HepG2 (cell line): Measurements from ENCODE around the gene PPP2R5C. TPM values are rescaled to one million over a fixed set of nuclear protein-coding genes. Genes with fewer than 3 reads are reported as not detected.
A peak's percentile ranks its signal among the peaks of the same experiment; 100 is the strongest.

Source experiments
- ATRX ChIP-seq: sonication (generic); formaldehyde crosslinking; IDR thresholded peaks from 2 replicates; pipeline ENCODE4 v1.4.0; 2020; ENCODE audit warnings: missing genetic modification reagents, borderline replicate concordance
- HNF4G ChIP-seq, 2 experiments: sonication (generic) in 1 of 2; formaldehyde crosslinking in 1 of 2; IDR thresholded peaks; 2 replicates each; pipeline versions ENCODE4 v1.4.0 to v1.6.1; 2011 to 2020; ENCODE audit warnings: borderline replicate concordance in 2 of 2, low read depth in 2 of 2, mild to moderate bottlenecking in 2 of 2, low read length in 1 of 2, missing genetic modification reagents in 1 of 2, moderate library complexity in 1 of 2
- NAIF1 ChIP-seq: sonication (generic); formaldehyde crosslinking; IDR thresholded peaks from 2 replicates; pipeline ENCODE4 v1.5.0; 2020; ENCODE audit warnings: mild to moderate bottlenecking, missing genetic modification reagents, borderline replicate concordance
- NBN ChIP-seq: fragments of 450-650 bp; conservative IDR thresholded peaks from 2 replicates; pipeline ENCODE4 v1.6.1; 2017
- PLSCR1 ChIP-seq: sonication (generic); formaldehyde crosslinking; IDR thresholded peaks from 2 replicates; pipeline ENCODE4 v1.5.0; 2020; ENCODE audit warnings: missing genetic modification reagents, mild to moderate bottlenecking, borderline replicate concordance
- XBP1 ChIP-seq: sonication (generic); formaldehyde crosslinking; IDR thresholded peaks from 2 replicates; pipeline ENCODE4 v1.5.0; 2020; ENCODE audit warnings: missing genetic modification reagents
- ZNF3 ChIP-seq: IDR thresholded peaks from 2 replicates; pipeline ENCODE4 v1.7.0; 2017; ENCODE audit warnings: inconsistent platforms
- ZNF512 ChIP-seq: sonication (generic); formaldehyde crosslinking; IDR thresholded peaks from 2 replicates; pipeline ENCODE4 v1.4.0; 2020; ENCODE audit warnings: mild to moderate bottlenecking, missing genetic modification reagents
- ZNF569 ChIP-seq: sonication (generic); formaldehyde crosslinking; IDR thresholded peaks from 2 replicates; pipeline ENCODE4 v1.5.0; 2020; ENCODE audit warnings: mild to moderate bottlenecking, missing genetic modification reagents, moderate library complexity, borderline replicate concordance
- polyA plus RNA-seq, 8 experiments: library from polyadenylated mRNA; depleted of rRNA in 3 of 8; stranded (reverse) in 7 of 8; unstranded in 1 of 8; fragments of >200 nt; fragmentation: Illumina TruSeq in 4 of 8; extraction: Trizol in 4 of 8; gene quantifications; 2 replicates each; pipeline versions ENCODE4 v1.2.1 to v1.2.3, GENCODE V29; 2011 to 2016; ENCODE audit warnings: low read depth in 4 of 8, missing spikeins in 1 of 8, mixed read lengths in 1 of 8; ENCODE audit not compliant: insufficient read depth in 1 of 8
- total RNA-seq, 5 experiments: library from RNA; depleted of rRNA; stranded (reverse); fragments of >200 nt; fragmentation: Illumina TruSeq; extraction: Trizol; gene quantifications; 2 replicates each; pipeline ENCODE4 v1.2.3, GENCODE V29; 2016; ENCODE audit warnings: low read depth in 1 of 5
- TF ChIP-seq, protein P1 (sequence below): IDR thresholded peaks from 2 replicates; pipeline ENCODE4 v1.4.0; 2020; ENCODE audit warnings: mild to moderate bottlenecking, missing genetic modification reagents
- TF ChIP-seq, protein P2 (sequence below): sonication (generic); formaldehyde crosslinking; IDR thresholded peaks from 2 replicates; pipeline ENCODE4 v1.9.0; 2022; ENCODE audit warnings: low read depth, missing genetic modification reagents
- TF ChIP-seq, protein P3 (sequence below): sonication (generic); formaldehyde crosslinking; IDR thresholded peaks from 2 replicates; pipeline ENCODE4 v1.8.0; 2023; ENCODE audit warnings: mild to moderate bottlenecking, missing genetic modification reagents
- TF ChIP-seq, protein P4 (sequence below): sonication (generic); formaldehyde crosslinking; IDR thresholded peaks from 2 replicates; pipeline ENCODE4 v1.4.0; 2020; ENCODE audit warnings: missing genetic modification reagents

The PPP2R5C gene
- total and polyA plus RNA-seq, 2 of the 13 experiments (the other 11 are each of a cell fraction or from before 2014, with no cell fraction given), result 74.3 to 78.5 TPM

DNA sequence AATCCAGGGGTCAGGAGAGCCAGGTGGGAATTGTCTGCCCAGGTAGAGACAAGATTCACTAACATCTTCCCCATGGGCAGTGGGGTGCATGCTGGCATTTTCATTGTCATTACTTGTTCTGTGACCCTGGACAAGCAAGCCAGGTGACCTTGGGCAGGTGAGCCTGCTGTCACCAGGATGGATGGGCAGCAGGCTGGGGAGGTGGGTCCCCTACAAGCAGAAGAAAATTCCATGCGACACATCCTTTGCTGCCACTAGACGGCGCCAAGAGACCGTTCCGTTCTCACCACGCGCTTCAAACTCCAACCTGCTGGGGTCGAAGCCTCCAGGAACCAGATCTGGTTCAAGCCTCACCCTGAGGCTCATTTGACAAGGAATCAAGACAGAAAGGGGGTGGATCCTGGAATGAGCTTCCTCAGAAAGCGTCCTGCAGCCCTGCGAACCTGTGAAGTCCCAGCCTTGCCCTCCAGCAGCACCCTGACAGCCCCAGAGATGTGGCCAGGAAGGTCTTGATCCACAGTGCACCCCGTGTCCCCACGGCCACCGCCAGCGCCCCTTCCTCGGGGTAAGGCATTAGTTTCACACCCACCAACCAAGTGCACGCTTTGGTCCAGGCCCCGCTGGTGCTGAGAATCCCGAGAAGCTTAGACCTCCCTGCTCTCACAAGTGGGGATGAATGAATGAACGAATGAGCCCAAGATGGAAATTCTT, 199.7 kb downstream of the PPP2R5C start (continued):
- TF ChIP-seq, protein P1, sequence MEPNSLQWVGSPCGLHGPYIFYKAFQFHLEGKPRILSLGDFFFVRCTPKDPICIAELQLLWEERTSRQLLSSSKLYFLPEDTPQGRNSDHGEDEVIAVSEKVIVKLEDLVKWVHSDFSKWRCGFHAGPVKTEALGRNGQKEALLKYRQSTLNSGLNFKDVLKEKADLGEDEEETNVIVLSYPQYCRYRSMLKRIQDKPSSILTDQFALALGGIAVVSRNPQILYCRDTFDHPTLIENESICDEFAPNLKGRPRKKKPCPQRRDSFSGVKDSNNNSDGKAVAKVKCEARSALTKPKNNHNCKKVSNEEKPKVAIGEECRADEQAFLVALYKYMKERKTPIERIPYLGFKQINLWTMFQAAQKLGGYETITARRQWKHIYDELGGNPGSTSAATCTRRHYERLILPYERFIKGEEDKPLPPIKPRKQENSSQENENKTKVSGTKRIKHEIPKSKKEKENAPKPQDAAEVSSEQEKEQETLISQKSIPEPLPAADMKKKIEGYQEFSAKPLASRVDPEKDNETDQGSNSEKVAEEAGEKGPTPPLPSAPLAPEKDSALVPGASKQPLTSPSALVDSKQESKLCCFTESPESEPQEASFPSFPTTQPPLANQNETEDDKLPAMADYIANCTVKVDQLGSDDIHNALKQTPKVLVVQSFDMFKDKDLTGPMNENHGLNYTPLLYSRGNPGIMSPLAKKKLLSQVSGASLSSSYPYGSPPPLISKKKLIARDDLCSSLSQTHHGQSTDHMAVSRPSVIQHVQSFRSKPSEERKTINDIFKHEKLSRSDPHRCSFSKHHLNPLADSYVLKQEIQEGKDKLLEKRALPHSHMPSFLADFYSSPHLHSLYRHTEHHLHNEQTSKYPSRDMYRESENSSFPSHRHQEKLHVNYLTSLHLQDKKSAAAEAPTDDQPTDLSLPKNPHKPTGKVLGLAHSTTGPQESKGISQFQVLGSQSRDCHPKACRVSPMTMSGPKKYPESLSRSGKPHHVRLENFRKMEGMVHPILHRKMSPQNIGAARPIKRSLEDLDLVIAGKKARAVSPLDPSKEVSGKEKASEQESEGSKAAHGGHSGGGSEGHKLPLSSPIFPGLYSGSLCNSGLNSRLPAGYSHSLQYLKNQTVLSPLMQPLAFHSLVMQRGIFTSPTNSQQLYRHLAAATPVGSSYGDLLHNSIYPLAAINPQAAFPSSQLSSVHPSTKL (CRISPR knock-in tag), result peak; percentile 45
- TF ChIP-seq PLSCR1 (CRISPR knock-in tag), result no peak
- no peak for TF ChIP-seq ATRX (CRISPR knock-in tag)
- TF ChIP-seq, protein P2, sequence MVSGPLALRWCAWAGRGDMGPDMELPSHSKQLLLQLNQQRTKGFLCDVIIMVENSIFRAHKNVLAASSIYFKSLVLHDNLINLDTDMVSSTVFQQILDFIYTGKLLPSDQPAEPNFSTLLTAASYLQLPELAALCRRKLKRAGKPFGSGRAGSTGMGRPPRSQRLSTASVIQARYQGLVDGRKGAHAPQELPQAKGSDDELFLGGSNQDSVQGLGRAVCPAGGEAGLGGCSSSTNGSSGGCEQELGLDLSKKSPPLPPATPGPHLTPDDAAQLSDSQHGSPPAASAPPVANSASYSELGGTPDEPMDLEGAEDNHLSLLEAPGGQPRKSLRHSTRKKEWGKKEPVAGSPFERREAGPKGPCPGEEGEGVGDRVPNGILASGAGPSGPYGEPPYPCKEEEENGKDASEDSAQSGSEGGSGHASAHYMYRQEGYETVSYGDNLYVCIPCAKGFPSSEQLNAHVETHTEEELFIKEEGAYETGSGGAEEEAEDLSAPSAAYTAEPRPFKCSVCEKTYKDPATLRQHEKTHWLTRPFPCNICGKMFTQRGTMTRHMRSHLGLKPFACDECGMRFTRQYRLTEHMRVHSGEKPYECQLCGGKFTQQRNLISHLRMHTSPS (CRISPR knock-in tag), result no peak
- no peak for TF ChIP-seq HNF4G (IDR thresholded peaks at IDR 0.05; ENCODE audit: borderline replicate concordance, low read depth, low read length)
- TF ChIP-seq HNF4G (CRISPR knock-in tag; IDR thresholded peaks at IDR 0.05; ENCODE audit: borderline replicate concordance, low read depth), result no peak
- TF ChIP-seq ZNF512 (CRISPR knock-in tag), result no peak
- TF ChIP-seq NBN, result no peak
- TF ChIP-seq, protein P3, sequence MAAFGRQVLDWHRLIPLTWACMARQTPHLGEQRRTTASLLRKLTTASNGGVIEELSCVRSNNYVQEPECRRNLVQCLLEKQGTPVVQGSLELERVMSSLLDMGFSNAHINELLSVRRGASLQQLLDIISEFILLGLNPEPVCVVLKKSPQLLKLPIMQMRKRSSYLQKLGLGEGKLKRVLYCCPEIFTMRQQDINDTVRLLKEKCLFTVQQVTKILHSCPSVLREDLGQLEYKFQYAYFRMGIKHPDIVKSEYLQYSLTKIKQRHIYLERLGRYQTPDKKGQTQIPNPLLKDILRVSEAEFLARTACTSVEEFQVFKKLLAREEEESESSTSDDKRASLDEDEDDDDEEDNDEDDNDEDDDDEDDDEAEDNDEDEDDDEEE, result no peak
- TF ChIP-seq ZNF3 (CRISPR knock-in tag), result no peak
- TF ChIP-seq NAIF1, result no peak
- TF ChIP-seq, protein P4, sequence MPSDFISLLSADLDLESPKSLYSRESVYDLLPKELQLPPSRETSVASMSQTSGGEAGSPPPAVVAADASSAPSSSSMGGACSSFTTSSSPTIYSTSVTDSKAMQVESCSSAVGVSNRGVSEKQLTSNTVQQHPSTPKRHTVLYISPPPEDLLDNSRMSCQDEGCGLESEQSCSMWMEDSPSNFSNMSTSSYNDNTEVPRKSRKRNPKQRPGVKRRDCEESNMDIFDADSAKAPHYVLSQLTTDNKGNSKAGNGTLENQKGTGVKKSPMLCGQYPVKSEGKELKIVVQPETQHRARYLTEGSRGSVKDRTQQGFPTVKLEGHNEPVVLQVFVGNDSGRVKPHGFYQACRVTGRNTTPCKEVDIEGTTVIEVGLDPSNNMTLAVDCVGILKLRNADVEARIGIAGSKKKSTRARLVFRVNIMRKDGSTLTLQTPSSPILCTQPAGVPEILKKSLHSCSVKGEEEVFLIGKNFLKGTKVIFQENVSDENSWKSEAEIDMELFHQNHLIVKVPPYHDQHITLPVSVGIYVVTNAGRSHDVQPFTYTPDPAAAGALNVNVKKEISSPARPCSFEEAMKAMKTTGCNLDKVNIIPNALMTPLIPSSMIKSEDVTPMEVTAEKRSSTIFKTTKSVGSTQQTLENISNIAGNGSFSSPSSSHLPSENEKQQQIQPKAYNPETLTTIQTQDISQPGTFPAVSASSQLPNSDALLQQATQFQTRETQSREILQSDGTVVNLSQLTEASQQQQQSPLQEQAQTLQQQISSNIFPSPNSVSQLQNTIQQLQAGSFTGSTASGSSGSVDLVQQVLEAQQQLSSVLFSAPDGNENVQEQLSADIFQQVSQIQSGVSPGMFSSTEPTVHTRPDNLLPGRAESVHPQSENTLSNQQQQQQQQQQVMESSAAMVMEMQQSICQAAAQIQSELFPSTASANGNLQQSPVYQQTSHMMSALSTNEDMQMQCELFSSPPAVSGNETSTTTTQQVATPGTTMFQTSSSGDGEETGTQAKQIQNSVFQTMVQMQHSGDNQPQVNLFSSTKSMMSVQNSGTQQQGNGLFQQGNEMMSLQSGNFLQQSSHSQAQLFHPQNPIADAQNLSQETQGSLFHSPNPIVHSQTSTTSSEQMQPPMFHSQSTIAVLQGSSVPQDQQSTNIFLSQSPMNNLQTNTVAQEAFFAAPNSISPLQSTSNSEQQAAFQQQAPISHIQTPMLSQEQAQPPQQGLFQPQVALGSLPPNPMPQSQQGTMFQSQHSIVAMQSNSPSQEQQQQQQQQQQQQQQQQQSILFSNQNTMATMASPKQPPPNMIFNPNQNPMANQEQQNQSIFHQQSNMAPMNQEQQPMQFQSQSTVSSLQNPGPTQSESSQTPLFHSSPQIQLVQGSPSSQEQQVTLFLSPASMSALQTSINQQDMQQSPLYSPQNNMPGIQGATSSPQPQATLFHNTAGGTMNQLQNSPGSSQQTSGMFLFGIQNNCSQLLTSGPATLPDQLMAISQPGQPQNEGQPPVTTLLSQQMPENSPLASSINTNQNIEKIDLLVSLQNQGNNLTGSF (CRISPR knock-in tag), result peak; percentile 69; the same call in 1 of the 2 replicates
- no peak for TF ChIP-seq ZNF569 (CRISPR knock-in tag)
- TF ChIP-seq XBP1 (CRISPR knock-in tag), result no peak
